ENCODE measurements around the gene CLEC17A.

Gene CLEC17A

DNA sequence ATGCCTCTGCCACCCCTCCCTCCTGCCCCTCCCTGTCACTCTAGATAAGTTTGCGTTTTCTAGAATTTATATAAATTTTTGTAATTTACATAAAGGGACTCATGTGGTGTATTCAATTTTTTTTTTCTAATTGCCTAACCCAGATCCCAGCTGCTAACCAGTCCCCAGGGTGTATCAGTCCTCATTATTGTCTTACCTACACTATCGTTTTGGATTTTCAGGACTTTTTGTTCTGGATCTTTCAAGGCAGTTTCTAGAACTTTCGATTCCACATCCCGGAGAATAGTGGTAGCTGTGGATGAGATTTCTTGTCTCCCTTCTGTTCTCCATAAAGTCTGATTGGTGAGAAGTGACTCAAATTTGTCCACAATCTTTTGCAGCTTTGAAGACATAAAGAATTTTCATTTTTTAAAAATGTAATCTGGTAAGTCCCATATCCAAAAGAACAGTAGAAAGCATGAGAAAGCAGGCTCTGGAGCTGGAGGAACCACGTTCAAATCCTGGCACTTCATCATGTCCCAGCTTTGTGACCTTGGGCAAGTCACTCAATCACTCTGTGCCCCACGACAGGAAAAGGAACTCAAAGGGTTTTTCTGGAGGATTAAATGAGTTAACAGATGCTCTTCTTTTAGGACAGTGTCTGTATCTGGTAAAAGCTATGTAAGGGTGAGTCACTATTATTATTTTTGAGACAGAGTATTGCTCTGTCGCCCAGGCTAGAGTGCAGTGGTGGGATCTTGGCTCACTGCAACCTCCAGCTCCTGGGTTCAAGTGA lies 72.1 kb downstream of the CLEC17A start:
- no peak for DNase-seq (ENCODE audit: low read depth)

DNA sequence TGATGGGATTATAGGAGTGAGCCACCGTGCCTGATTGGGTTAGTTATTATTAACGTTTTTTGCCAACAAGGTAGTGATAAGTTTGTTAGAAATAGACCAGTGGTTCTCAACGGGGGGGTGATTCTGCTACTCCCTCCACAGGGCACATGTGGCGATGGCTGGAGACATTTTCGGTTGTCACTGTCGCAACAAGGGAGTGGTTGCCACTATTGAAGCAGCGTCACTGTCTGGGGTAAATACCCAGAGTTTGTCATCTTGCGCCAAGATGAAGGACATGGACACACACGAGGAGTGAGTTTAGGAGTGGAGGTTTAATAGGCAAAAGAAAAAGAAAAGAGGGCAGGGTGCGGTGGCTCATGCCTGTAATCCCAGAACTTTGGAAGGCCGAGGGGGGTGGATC lies 72.8 kb downstream of the CLEC17A start:
- no peak for DNase-seq (ENCODE audit: low read depth)

DNA sequence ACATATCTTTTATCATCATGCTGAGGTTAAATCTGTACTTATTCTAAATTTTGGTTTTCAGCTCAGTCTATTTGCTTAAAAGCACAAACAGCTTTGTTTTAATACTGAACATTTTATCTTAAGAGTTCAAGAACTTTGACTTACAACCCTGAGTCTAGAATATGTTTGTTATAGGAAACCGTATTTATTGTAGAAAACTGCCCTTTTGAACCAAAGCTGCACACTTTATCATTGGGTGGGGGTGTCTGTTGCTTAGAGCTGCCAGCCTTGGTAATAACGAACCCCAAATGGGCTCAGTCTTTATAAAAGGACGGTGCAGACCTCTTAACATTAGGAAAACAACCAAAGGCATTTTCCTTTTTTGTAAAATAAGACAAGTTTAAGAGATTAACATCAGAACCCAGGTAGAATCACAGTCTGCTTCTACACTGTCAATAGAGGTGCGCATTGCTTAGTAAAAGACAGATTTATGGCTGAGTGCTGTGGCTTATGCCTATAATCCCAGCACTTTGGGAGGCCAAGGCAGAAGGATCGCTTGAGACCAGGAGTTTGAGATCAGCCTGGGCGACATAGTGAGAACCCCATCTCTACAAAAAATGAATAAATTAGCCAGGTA lies 77.1 kb downstream of the CLEC17A start:
- DNase-seq (ENCODE audit: low read depth), result no peak

DNA sequence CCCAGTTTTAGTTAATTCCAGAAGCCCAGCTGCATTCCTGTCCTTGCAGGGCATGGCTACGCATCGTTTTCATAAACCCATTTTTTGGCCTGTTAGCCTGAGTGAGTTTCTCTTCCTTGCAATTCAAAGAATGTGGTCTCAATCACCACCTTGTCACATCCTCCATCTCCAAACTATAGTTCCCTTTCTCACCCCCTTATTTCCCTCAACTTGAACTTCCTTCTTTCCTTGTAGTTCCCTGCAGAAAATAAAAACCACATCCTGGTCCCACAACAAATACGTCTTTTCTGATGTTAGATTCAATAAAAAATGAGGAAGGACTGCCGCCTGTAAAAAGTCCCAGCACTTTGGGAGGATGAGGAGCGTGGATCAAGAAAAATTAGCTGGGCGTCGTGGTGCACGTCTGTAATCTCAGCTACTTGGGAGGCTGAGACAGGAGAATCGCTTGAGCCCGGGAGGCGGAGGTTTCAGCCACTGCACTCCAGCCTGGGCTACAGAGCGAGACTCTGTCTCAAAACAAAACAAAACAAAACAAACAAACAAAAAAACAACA lies 78.6 kb downstream of the CLEC17A start:
- DNase-seq (ENCODE audit: low read depth), result no peak

All from stimulated activated CD4-positive, alpha-beta T cell treated with anti-CD3 and anti-CD28 coated beads, Interleukin-2, amount 100 ng/mL, for 4 hours (primary cell).